22Rv1 (cell line): ENCODE measurements around the gene CEBPA.

Experiments
- CTCF ChIP-seq: fragments of 450-650 bp; IDR thresholded peaks from 2 replicates; pipeline ENCODE4 v1.5.1; 2017; ENCODE audit warnings: mild to moderate bottlenecking
- ZFX ChIP-seq: fragments of 450-650 bp; IDR thresholded peaks from 2 replicates; pipeline ENCODE4 v1.6.1; 2017; ENCODE audit warnings: antibody characterized with exemption, borderline replicate concordance

DNA sequence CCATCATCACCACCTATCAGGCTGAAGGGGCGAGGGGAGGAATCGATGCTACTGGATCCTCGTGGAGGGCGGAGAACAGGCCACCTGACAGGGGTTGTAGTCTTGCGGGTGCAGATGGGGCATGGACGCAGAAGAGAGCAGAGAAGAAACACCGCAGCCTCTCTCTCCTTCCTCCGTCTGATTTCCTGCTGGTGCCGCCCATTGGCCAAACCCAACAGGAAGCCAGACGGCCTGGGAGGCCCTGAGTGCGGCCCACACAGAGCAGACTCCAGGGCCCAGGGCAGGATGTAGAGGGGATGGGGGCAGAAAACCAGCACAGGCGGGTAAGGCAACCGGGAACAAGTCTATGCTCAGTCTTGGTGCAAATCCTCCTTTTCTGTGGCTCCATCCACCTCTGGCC lies 15.4 kb downstream of the CEBPA start:
- TF ChIP-seq CTCF (no peak), ZFX (no peak)
